OCI-LY1 (cell line): ENCODE data around the gene TMEM176B.
A peak's percentile ranks its signal among the peaks of the same experiment; 100 is the strongest.

Experiments used
- EZH2 ChIP-seq: fragments of 200-600 bp; sonication (generic), shearing (Covaris generic); IDR thresholded peaks from 2 replicates; pipeline ENCODE4 v1.8.0; 2017; ENCODE audit warnings: borderline replicate concordance, mixed run types, mild to moderate bottlenecking, antibody characterized with exemption, low read length, moderate library complexity, mixed read lengths
- TF ChIP-seq, protein P1 (sequence below): fragments of 200-600 bp; sonication (generic), shearing (Covaris generic); IDR thresholded peaks from 2 replicates; pipeline ENCODE4 v1.5.1; 2017; ENCODE audit warnings: mild to moderate bottlenecking, antibody characterized with exemption, low read length, moderate library complexity, mixed read lengths

DNA sequence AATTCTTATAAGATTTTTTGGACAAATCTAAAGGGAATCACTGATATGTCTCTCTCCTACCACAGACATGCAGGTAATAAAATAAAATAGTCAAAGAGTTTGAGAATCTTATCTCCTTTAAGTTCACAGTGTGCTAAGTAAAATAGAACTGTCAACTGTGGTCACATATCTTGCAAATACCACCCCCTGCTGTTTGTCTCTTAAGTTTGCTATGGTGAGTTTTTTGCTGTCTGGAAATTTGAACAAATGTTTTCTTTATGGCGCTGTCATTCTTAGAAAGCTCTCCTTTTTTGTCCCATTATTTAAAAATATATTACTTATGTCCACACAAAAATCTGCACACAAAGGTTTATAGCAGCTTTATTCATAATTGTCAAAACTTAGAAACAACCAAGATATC is 43.3 kb downstream of the TMEM176B start:
- TF ChIP-seq, protein P1, sequence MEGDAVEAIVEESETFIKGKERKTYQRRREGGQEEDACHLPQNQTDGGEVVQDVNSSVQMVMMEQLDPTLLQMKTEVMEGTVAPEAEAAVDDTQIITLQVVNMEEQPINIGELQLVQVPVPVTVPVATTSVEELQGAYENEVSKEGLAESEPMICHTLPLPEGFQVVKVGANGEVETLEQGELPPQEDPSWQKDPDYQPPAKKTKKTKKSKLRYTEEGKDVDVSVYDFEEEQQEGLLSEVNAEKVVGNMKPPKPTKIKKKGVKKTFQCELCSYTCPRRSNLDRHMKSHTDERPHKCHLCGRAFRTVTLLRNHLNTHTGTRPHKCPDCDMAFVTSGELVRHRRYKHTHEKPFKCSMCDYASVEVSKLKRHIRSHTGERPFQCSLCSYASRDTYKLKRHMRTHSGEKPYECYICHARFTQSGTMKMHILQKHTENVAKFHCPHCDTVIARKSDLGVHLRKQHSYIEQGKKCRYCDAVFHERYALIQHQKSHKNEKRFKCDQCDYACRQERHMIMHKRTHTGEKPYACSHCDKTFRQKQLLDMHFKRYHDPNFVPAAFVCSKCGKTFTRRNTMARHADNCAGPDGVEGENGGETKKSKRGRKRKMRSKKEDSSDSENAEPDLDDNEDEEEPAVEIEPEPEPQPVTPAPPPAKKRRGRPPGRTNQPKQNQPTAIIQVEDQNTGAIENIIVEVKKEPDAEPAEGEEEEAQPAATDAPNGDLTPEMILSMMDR: peak; percentile 54
- no peak for TF ChIP-seq EZH2
